Left lung (tissue), 10 donors: ENCODE data around the gene MSH3. TPM values are rescaled to one million over a fixed set of nuclear protein-coding genes. Genes with fewer than 3 reads are reported as not detected.

Experiments used
- ATAC-seq: fragments of 200-7000 bp; cut with Tn5 transposase; one replicate; pipeline ENCODE4 v1.9.1; 2020; ENCODE audit warnings: moderate library complexity
- DNase-seq, 4 donors: peaks; one replicate each; pipeline ENCODE4 v3.0.0-alpha.2; 2013 to 2020
- H3K27ac ChIP-seq, 2 donors: fragments of 200-600 bp; sonication (generic) in 1 of 2; one replicate each; pipeline versions ENCODE4 v1.5.0 to v1.8.0; 2020 to 2021
- H3K27me3 ChIP-seq, 2 donors: fragments of 200-600 bp; sonication (generic) in 1 of 2; one replicate each; pipeline versions ENCODE4 v1.5.0 to v1.8.0; 2020 to 2021
- H3K36me3 ChIP-seq, 2 donors: fragments of 200-600 bp; sonication (generic) in 1 of 2; one replicate each; pipeline versions ENCODE4 v1.5.0 to v1.8.0; 2020 to 2021
- H3K4me1 ChIP-seq, 2 donors: fragments of 200-600 bp; one replicate each; pipeline ENCODE4 v1.8.0; 2021
- H3K4me3 ChIP-seq, 2 donors: fragments of 200-600 bp; sonication (generic) in 1 of 2; one replicate each; pipeline versions ENCODE4 v1.5.0 to v1.8.0; 2020 to 2021; ENCODE audit warnings: mild to moderate bottlenecking in 1 of 2
- H3K9me3 ChIP-seq, 2 donors: fragments of 200-600 bp; sonication (generic) in 1 of 2; one replicate each; pipeline versions ENCODE4 v1.5.0 to v1.8.0; 2020 to 2021
- intact Hi-C, 2 donors: fragments of 100-400 bp; cut with DNase I; formaldehyde crosslinking; loops; one replicate each; pipeline versions ENCODE4 v1.11.2 to v1.14.2; 2022
- polyA plus RNA-seq, 6 donors: library from polyadenylated mRNA; unstranded; fragments of 120-200 nt; gene quantifications; one replicate each; pipeline ENCODE4 v1.2.1, GENCODE V29; 2013; ENCODE audit not compliant: insufficient read length in 6 of 6
- total RNA-seq, 2 donors: library from RNA; stranded (reverse); fragmentation: NEBNext Ultra II Directional; extraction: Animal tissue kit (Norgen Biotek cat#: 25700); gene quantifications; one replicate each; pipeline ENCODE4 v1.2.1, GENCODE V29; 2021
- TF ChIP-seq, protein P1 (sequence below), 2 donors: fragments of 200-600 bp; sonication (generic) in 1 of 2; IDR thresholded peaks; one replicate each; pipeline versions ENCODE4 v1.5.0 to v1.8.0; 2021; ENCODE audit warnings: antibody characterized with exemption in 2 of 2
- donor health status: DM: no; HTN: yes; CAD: no.
- donor health status: DM: no; HTN: no; CAD: no.

The MSH3 gene
- total and polyA plus RNA-seq, 8 donors, result 12.7 to 20.1 (median 16.2) TPM

DNA sequence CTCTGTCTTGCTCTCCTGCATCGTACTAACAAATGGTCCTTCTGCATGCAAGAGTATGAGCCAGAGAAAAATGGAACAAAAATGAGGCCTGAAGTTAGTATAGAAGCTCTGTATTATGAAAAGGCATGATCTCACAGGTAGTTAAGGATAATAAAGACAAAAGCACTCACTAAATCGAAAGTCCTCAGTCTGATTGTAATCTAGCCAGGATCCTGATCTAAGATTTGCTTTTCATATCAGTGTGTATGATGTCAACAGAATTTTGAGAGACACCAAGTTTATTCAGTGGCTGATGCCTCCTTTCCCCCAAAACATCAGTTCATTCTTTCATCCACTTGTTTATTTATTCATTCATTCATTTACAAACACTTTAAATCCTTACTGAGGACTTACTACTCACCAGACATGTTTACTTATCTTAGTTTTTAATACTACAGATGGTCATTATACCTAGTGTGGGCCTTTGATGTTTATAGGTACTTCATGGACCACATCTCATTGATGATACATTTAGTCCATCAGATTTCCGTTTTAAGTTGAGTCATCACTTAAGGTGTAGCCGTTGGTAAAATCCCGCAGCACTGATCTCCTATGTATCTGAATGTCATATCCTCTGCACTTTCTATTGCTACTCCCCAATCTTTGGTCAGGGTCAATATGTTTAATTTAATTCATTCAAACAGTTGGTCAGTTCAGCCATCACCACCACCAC, 105.6 kb downstream of the MSH3 start:
- intact Hi-C loops, result no loop called here
- H3K27ac ChIP-seq, result no peak overlapping the region
- no peak overlapping the region for H3K4me3 ChIP-seq
- H3K9me3 ChIP-seq, result no peaks in the 10 kb centered on the region
- ATAC-seq (no peak), DNase-seq (no peak)
- H3K36me3 ChIP-seq, result peaks cover 0 to 9% of the 10 kb centered on the region in 2 donors
- H3K4me1 ChIP-seq, result peaks cover 0 to 5% of the 10 kb centered on the region in 2 donors
- no peaks in the 10 kb centered on the region for H3K27me3 ChIP-seq
- TF ChIP-seq, protein P1, sequence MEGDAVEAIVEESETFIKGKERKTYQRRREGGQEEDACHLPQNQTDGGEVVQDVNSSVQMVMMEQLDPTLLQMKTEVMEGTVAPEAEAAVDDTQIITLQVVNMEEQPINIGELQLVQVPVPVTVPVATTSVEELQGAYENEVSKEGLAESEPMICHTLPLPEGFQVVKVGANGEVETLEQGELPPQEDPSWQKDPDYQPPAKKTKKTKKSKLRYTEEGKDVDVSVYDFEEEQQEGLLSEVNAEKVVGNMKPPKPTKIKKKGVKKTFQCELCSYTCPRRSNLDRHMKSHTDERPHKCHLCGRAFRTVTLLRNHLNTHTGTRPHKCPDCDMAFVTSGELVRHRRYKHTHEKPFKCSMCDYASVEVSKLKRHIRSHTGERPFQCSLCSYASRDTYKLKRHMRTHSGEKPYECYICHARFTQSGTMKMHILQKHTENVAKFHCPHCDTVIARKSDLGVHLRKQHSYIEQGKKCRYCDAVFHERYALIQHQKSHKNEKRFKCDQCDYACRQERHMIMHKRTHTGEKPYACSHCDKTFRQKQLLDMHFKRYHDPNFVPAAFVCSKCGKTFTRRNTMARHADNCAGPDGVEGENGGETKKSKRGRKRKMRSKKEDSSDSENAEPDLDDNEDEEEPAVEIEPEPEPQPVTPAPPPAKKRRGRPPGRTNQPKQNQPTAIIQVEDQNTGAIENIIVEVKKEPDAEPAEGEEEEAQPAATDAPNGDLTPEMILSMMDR (IDR thresholded peaks at IDR 0.05), result no peak

DNA sequence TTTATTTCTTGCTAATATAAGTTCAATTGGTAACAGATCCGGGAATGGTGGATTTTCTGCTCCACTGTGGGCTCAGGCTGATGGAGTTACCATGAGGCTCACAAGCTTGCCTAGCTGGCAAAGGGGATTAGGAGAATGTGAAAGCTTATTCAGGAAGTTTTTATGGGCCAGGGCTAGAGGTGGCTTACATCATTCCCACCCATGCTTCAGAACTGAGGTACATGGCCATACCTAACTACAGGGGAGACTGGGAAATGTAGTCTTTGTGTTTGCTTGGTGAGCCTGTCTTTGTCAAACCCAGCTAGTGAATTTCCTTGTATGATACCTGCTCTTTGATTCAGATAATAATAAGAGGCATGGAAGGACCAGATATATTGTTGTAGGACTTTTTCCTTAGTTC, 106.2 kb downstream of the MSH3 start:
- H3K4me1 ChIP-seq, result no peaks in the 10 kb centered on the region
- TF ChIP-seq, protein P1 (IDR thresholded peaks at IDR 0.05), result no peak
- ATAC-seq, result no peak
- H3K9me3 ChIP-seq, result no peaks in the 10 kb centered on the region
- intact Hi-C loops, result no loop called here
- H3K36me3 ChIP-seq, result peaks cover 0 to 9% of the 10 kb centered on the region in 2 donors
- H3K4me3 ChIP-seq, result no peak overlapping the region
- no peaks in the 10 kb centered on the region for H3K27me3 ChIP-seq
- no peak for DNase-seq
- no peak overlapping the region for H3K27ac ChIP-seq

DNA sequence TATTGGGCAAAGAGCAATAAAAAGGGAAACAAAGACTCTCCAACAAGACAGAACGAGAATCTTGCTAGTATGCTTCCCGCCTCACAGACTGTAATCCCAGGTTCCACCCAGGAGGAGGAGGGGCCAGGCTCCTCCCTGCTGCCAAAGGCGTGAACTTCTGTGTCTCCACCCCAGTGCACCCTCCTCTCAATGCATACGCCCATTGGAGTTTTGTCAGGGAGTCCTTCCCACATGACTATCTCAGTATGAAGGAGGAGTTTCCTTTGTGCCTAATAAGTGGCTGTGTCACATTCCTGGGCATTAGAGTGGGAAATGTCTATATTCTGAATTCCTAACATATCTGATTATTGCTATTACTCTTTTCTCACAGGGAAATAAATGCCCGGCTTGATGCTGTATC, 106.7 kb downstream of the MSH3 start:
- no peak overlapping the region for H3K27ac ChIP-seq
- TF ChIP-seq, protein P1 (IDR thresholded peaks at IDR 0.05), result no peak
- DNase-seq (peak in 1 of 4 donors; percentile 5), ATAC-seq (peak; percentile 33)
- no peaks in the 10 kb centered on the region for H3K9me3 ChIP-seq
- peaks cover 0 to 9% of the 10 kb centered on the region in 2 donors for H3K36me3 ChIP-seq
- no peak overlapping the region for H3K4me3 ChIP-seq
- intact Hi-C loops, result no loop called here
- no peaks in the 10 kb centered on the region for H3K27me3 ChIP-seq
- H3K4me1 ChIP-seq, result no peaks in the 10 kb centered on the region

GRCh38 chr5:80761966-80762365, 107.5 kb downstream of the MSH3 start:
- H3K27ac ChIP-seq, result no peak overlapping the region
- intact Hi-C loops, result no loop called here
- DNase-seq, result no peak

DNA sequence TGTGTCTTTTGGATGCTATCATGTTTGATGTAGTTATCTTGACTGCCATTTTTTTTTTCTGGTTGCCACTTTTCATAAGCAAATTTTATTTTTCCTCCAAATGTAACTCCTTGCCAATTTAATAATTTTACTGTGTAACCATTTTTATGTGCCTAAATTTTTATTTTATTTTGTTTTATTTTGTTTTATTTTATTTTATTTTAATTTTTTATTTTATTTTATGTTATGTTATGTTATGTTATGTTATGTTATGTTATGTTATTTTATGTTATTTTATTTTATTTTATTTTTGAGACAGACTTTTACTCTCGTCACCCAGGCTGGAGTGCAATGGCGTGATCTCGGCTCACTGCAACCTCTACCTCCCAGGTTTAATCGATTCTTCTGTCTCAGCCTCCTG, 108.1 kb downstream of the MSH3 start:
- intact Hi-C loops, result no loop called here
- Histone ChIP-seq H3K27ac (no peak overlapping the region), H3K4me1 (no peaks in the 10 kb centered on the region), H3K4me3 (no peak overlapping the region), H3K27me3 (no peaks in the 10 kb centered on the region), H3K9me3 (no peaks in the 10 kb centered on the region), H3K36me3 (peaks cover 0 to 9% of the 10 kb centered on the region in 2 donors)
- ATAC-seq (no peak), DNase-seq (no peak)
- TF ChIP-seq, protein P1 (IDR thresholded peaks at IDR 0.05), result no peak

More at GRCh38 chr5:80761966-80762365, 107.5 kb downstream of the MSH3 start:
- H3K4me3 ChIP-seq, result no peak overlapping the region
- no peak for ATAC-seq
- H3K27me3 ChIP-seq, result no peaks in the 10 kb centered on the region
- H3K9me3 ChIP-seq, result no peaks in the 10 kb centered on the region
- TF ChIP-seq, protein P1 (IDR thresholded peaks at IDR 0.05), result no peak
- no peaks in the 10 kb centered on the region for H3K4me1 ChIP-seq
- peaks cover 0 to 9% of the 10 kb centered on the region in 2 donors for H3K36me3 ChIP-seq
